Inflammatory macrophage treated with lipopolysaccharide for 1 hour (primary cell): ENCODE measurements around the gene DDX23.
A peak's percentile ranks its signal among the peaks of the same experiment; 100 is the strongest.
"Not testable (repeated sequence)": the region's sequence is repeated elsewhere in the genome, so short reads cannot be mapped to it uniquely, and the experiment has no call there.

Experiments used
- DNase-seq, 2 donors: peaks; one replicate each; pipeline ENCODE4 v3.0.0-alpha.2; 2020 to 2022

The DDX23 gene

GRCh38 chr12:48861111-48861510 lies 9.1 kb upstream of the DDX23 start:
- no peak for DNase-seq

- not testable (repeated sequence) for DNase-seq
Observed at GRCh38 chr12:48860236-48860635, 8.3 kb upstream of the DDX23 start.

GRCh38 chr12:48859607-48860006 lies 7.6 kb upstream of the DDX23 start:
- no peak for DNase-seq

- no peak for DNase-seq
Observed at GRCh38 chr12:48858043-48858442, 6.1 kb upstream of the DDX23 start.

GRCh38 chr12:48857278-48857994 lies 5.5 kb upstream of the DDX23 start:
- DNase-seq: no peak

GRCh38 chr12:48856379-48856778 lies 4.4 kb upstream of the DDX23 start:
- no peak for DNase-seq

- not testable (repeated sequence) for DNase-seq
Observed at GRCh38 chr12:48854932-48855331, 3.0 kb upstream of the DDX23 start.

GRCh38 chr12:48854488-48854887 lies 2.5 kb upstream of the DDX23 start:
- no peak for DNase-seq

GRCh38 chr12:48852734-48853688 lies 1.0 kb upstream of the DDX23 start:
- DNase-seq: peak; percentile 77 to 100

- not testable (repeated sequence) for DNase-seq
Observed at GRCh38 chr12:48842021-48842420, 9.9 kb downstream of the DDX23 start.

GRCh38 chr12:48838048-48838447 lies 13.9 kb downstream of the DDX23 start:
- no peak for DNase-seq

GRCh38 chr12:48832321-48833060 lies 19.5 kb downstream of the DDX23 start:
- no peak for DNase-seq

GRCh38 chr12:48831257-48831656 lies 20.7 kb downstream of the DDX23 start:
- DNase-seq: no peak

- no peak for DNase-seq
Observed at GRCh38 chr12:48828841-48829575, 23.0 kb downstream of the DDX23 start.

GRCh38 chr12:48828293-48828692 lies 23.7 kb downstream of the DDX23 start:
- DNase-seq: no peak

- DNase-seq: no peak
Observed at GRCh38 chr12:48827513-48828096, 24.4 kb downstream of the DDX23 start.

- DNase-seq: no peak
Observed at GRCh38 chr12:48827026-48827425, 24.9 kb downstream of the DDX23 start.

GRCh38 chr12:48826209-48826855 lies 25.6 kb downstream of the DDX23 start:
- DNase-seq: no peak

GRCh38 chr12:48824905-48825304 lies 27.1 kb downstream of the DDX23 start:
- DNase-seq: no peak

- no peak for DNase-seq
Observed at GRCh38 chr12:48824112-48824511, 27.9 kb downstream of the DDX23 start.

GRCh38 chr12:48823281-48823680 lies 28.7 kb downstream of the DDX23 start:
- DNase-seq: no peak

- DNase-seq: no peak
Observed at GRCh38 chr12:48822711-48823110, 29.3 kb downstream of the DDX23 start.
